Activated CD8-positive, alpha-beta memory T cell treated with anti-CD3 and anti-CD28 coated beads, Interleukin-2, amount 50 U/mL, for 4 hours (primary cell): ENCODE data around the gene AGA.
A peak's percentile ranks its signal among the peaks of the same experiment; 100 is the strongest.

ENCODE experiments used
- DNase-seq: peaks from one replicate; pipeline ENCODE4 v3.0.0-alpha.2; 2020

The AGA gene

DNA sequence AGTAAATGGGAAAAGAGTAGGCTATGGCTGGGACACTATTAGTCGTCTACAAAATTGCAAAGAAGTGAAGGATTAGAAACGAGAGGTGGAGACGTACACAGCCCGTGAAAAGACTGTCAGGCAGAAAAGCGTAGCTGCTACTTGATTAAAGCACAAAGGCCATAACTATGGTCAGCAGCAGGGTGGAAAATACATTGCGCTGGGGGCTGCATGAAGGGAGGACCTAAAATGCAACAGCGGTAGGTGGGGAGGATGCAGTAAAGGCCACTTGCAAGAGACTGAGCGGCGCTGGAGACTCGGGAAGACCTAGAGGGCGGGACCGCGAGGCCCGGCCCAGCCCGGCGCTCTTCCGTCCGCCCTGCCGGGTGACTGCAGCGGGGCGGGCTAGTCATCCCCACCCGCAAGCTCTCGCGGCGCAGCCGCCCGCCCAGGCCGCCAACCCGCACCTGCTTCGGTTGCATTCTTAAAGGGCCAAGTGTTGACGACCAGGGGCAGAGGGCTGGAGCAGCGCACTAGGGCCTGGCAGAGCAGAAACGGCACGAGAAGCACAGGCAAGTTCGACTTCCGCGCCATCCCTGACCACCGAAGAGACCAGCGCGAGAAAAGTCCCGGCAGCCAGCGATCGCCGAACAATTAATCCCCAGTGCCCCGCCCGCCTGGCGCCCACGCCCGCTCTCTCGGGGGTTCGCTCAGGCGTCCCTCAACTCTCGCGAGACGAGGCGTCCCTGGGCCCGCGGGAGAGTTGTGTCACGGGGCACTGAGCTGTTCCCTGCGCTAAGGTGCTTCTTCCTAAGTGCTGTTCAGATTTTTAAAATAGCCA, at the start of gene AGA:
AGA (minus strand) TSS at position 635 of the 820 bp plus-strand sequence; CDS start at position 573, 62 bp downstream.
- peak; percentile 98 for DNase-seq

DNA sequence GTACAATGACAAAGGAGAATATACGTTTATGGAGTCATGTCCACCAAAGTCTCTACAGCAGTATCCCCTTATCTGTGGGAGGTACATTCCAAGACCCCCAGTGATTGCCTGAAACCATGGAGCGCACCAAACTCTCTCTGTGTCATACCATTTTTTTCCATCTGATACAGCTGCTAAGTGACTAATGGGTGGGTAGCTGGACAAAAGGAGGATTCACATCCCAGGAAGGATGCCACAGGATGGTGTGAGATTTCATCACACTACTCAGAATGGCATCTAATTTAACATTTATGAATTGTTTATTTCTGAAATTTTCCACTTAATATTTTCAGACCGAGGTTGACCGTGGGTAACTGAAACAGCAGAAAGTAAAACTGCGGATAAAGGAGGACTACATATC, 49.8 kb upstream of the AGA start:
- DNase-seq: no peak

DNA sequence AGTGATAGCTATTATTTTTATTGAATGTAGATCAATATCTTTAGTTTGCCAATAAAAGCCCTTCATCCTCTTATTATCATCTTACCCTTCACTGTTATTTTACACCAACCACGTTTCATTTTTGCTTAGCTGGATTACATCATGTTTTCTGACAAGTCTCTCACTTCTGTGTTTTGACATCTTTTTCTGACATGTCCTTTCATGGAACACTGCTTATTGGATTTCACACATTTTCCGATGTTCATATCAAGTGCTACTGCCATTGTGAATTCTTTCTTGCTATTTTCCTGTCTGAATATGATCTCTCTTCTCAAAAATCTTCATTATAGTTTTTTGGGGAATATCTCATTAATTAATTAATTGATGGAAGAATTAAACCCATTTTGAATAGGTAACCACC, 48.5 kb upstream of the AGA start:
- DNase-seq: no peak

DNA sequence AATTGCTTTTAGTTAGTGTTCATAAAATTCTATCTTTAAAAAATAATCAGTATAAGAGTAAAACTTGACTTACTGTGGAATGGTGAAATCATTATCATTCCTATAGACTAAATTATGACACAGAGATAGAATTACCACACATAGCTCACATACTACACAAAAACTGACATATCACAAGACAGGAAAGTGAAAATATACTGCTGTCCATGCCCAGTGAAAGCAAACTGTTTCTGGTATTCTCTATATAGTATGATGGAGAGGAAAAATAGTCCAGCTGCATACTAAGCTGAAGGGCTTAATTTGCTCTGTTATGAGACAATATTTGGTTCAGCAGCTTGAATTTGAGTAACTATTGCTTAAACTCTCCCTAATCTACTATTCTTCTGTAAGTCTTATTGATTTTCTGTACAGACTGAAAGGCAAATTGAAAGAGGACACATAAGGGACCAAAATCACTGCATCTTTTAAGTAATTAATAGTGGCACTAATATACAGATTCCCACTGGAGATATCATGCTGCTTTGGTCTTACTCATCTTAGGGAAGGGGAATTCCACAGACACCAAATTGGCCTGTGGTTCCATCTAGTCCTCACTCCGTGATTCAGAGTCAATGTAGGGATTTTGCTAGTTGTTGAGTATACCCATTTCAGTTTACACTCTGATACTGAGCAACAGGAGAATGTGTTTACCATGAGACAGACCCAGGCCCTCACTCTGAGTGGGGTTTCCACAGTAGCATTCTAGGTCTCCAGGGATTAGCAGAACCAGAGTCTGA, 47.4 kb upstream of the AGA start:
- no peak for DNase-seq

DNA sequence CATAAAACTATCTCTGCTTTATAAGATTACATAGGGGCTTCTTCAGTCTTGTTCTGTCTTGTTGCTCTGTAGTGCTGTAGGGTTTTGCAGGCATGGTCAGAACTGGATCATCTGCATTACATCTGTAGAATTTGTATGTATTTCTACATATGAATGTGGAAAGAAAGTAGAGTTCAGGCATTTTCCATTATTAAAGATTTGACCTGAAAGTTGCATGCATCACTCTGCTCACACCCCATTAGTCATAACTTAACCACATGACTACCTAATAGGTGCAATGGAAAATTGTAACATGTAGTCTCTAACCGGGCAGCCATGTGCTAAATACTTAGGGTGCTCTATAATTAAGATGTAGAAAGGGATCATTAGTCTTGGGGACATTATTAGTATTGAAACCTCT, 45.7 kb upstream of the AGA start:
- DNase-seq: no peak

DNA sequence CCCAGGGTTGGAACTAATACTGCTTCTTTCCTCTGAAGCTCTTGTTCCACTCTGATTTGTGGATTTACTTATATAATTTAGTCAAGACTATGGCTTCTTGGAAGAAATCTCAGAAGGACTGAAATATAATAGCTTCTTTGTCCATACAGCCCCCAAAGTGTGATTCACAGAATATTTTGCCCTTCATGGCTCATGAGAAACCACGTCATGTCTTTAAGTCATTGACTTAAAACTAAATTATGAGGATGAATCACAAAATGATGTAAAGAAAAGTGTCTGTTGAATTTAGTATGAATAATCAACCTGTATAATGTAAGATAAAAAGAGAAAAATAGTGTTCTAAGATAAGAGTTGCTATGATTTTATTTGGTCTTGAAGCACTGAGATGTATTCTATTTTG, 43.3 kb upstream of the AGA start:
- no peak for DNase-seq

DNA sequence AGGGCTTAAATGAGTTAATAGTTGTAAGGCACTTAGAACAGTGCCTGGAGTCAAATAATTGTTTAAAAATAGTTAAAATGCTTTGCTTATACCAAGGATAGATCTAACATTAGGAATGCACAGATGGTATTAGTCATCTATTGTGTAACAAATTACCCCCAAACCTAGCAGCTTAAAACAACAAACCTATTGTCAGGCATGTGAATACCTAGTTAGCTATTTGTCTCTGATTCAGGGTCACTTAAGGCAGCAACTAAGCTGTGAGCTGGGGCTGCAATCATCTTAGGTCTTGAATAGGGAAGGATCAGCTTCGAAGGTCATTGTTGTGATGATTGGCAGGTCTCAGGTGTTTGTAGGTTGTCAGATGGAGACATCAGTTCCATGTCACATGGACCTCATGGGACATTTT, 42.4 kb upstream of the AGA start:
- no peak for DNase-seq

DNA sequence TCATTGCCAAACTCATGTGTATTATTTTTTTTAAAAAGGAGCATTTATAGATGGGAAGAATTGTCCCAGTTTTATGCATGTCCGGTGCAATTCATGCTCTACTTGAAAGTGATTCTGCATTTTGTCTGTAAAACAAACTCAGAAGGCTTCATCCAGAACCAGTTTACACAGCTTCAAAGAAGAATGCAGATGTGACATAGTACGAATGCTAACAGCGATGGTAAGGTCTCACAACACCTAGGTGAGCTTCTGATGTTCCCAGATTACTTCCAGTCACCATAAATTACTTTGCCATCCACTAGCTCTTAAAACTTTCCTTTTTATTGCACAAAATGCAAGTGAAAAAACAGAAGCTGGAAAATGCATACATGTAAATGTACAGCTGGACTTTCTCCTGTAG, 41.5 kb upstream of the AGA start:
- DNase-seq: no peak

DNA sequence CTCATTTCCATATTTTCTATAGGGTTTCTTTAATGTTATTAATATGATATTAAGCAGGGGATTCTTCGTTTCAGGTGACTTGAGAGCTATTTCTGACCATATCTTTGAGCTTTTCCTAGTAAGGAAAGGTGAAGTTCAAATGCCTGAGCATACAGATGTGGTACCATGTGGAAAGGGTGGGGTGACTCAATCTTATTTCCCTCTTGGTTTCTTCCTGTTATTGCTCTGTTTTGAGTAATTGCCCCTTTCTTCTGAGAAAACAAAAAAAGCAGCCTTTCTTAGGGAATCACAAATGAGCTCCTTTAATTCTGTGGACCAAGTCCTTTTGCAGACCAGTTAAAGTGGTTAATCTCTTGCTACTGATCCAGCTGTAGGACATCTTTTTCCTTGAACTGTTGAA, 41.0 kb upstream of the AGA start:
- no peak for DNase-seq

DNA sequence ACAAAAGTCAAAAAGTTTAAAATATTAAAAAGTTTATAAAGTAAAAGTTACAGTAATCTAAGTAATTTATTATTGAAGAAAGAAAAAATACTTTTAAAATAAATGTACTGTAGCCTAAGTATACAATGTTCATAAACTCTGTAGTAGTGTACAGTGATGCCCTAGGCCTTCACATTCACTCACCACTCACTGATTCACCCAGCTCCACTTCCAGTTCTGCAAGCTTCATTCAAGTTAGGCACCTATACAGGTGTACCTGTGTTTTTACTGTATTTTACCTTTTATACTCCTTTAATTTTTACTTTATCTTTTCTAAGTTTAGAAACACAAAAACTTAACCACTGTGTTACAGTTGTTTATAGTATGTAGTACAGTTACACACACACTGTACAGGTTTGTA, 40.1 kb upstream of the AGA start:
- no peak for DNase-seq

DNA sequence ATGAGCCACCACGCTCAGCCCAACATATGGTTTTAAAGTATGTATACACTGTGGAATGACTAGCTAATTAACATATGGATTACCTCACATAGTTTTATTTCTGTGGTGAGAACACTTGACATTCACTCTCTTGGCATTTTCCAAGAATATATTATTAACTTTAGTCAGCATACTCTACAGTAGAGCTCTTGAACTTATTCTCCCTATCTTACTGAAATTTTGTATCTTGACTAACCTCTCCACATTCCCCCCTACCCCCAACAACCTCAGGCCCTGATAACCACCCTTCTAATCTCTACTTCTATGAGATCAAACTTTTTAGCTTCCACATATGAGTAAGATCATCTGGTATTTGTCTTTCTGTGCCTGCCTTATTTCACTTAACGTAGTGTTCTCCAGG, 38.6 kb upstream of the AGA start:
- no peak for DNase-seq

DNA sequence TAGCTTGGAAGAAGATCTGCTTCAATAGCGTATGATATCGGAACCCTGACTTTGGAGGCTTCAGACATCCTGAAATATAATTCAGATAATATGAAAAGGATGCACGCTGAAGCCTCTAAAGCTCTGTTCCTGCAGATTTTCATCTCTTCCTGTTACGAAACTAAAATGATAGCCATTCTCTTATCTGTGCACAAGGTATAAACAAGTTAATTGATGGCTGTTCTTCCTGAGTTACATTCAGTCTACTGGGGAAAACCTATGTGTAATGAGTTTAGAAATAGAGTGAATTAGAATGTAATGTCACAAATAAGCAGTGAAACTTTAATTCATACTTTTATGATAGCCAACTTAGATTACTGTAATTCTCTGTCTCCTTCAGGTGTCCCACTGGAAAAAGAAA, 36.8 kb upstream of the AGA start:
- no peak for DNase-seq

DNA sequence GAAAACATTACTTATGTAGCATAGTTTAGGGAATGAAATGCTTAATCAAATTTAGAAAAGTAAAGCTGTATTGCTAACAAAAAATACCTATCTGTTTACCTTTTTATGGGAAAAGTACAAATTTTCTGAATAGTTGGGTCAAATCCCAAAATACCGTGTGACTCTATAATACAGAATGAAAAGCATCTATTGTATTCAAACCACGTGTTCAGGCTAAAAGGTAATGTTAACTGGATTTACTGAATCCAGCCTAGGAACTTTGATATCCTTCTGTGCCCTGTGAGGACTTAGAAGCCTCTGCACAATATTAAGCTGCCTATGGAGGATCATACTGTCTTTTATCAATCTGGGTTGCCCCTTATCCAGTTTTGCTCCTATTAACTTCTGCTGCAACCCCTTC, 36.3 kb upstream of the AGA start:
- DNase-seq: no peak

DNA sequence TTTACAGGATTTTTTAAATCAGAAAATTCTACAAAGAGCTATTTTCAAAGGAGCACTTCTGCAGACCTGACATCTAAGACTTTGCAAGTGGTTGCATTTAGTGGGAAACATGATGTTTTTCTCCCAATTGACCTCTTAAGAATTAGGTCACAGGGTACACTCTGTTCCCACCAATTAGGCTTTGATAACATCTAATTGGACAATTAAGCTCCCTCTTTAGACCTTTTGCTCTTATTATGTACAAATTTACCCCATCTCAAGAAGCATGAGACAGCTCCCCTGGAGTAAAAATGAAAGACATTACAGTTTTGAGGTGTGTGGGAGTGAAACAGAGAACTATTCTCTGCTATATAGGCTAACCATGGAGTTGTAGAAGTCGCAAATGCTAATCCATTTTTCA, 31.8 kb upstream of the AGA start:
- DNase-seq: no peak

DNA sequence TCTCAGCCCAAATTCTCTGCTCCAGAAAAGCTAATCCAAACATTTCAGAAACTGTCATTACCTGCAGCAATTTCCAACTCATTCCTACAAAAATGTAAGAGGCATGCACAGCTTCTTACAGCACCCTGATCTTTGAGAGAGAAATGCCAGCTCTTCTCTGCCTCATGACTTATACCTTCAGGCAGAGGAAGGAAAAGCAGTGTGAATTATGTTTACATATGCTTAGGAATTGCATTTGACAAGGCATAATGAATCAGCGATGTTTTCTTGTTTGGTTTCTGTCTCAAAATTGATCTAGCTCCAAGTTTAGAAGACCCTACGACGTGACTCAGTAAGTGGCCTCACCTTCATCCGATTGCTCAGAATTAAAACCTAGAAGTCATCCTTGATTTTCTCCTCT, 21.8 kb upstream of the AGA start:
- DNase-seq: no peak

DNA sequence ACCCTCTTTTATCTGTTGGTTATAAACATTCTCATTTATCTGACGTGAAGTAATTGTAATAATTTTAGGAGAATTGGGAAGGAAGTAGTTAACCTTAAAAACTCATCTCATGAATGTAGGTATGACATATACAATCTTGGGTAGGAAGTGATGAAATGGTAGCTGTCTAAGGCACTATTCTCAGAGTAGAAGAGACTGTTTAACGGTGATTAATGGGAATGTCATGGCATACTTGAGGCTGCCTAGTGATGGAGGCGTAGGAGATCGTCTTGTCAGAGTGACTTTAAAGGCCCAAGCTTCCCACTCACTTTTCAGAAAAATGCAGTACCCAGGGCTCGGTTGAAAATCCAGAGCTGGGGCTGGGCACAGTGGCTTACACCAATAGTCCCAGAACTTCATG, 19.4 kb upstream of the AGA start:
- no peak for DNase-seq

DNA sequence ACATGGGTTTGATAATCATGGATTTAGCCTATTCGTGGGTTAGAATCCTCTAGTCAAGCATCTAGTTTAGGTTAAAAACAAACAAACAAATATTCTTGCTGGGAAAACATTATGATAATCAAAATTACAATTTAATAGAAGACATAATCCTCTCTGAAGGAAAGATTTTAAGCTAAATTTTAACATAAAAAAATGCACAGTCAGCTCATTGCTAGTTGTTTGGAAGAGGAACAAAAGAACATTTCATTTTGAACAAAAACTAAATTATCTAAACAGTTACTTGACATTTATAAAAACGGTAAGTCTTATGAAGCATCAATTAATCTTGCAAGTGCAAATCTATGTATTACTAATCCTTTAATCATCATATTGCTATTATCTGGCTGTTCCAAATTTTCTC, 18.2 kb upstream of the AGA start:
- DNase-seq: no peak

DNA sequence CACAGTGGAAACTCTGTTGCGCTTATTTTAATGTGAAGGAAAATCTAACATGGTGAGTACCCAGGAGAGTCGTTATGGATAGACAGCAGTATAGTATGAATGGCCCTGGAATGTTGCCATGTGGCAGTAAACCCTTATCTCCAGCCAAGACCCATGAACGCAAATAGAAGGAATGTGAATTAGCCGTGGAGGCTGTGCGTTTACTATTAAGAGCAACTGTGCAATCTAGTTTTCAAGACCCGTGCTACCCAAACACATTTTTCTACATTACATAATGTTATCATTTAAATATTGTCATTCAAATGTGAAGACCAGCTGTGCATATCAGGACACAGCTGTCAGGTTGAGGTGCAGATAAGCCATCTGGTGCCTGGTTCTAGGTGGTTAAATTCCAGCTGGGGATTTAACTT, 13.3 kb upstream of the AGA start:
- no peak for DNase-seq

DNA sequence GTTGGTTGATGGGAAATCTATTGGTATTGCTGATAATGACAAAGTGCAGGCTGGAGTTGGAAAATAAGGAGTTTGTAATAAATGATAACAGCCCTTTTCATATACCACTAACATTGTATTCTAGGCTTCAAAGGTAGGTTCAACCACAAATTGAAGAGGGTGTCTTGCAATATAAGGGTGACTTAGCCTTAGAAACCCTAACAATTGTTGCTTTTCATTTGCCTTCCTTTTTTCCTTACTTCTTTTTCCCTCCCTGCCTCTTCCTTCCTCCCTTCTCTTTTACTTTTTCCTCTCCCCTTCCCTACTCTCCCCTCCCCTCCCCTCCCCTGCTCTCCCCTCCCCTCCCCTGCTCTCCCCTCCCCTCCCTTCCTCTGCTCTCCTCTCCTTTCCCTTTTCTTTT, 10.9 kb upstream of the AGA start:
- DNase-seq: no peak

DNA sequence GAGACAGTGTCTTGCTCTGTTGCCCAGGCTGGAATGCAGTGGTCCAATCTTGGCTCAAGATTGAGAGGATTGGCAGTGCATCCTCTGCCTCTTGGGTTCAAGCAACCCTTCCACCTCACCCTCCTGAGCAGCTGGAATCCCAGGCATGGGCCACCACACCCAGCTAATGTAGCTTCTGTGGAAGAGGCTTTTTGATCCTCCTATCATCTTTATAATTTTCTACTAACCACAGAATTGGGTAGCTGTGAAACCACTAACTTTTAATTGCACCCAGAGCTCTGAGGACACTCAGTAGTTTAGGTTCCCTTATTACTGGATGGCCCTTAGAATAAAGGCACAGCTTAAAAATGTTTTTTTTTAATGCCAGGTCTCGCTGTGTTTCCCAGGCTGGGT, 8.9 kb upstream of the AGA start:
- no peak for DNase-seq

DNA sequence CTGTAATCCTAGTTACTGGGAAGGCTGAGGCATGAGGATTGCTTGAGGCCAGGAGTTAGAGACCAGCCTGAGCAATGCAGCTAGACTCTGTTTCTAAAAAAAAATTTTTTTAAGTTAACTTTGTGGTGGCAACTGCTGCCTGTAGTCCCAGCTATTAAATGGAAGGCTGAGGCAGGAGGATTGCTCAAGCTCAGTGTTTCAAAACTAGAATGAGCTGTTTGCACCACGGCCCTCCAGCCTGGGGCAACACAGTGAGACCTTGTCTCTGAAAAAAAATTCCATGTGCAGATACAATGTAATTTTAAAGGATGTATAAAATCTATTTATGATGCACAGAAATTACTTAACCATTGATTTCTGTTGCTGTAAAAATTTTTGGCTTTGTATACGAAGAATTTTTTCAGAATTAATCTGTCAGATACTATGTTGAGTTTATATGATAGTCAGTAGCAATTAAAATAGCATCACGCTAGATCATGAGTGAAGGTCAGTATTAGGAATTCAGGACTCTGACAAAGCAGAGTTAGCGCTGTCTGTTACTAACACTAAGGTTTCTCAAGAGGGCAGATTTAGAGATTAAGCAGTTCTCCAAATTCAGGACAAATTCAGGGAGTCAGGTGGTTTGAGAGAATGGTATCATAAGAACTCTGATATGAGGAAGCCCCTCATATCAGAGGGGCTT, 8.3 kb upstream of the AGA start:
- no peak for DNase-seq

DNA sequence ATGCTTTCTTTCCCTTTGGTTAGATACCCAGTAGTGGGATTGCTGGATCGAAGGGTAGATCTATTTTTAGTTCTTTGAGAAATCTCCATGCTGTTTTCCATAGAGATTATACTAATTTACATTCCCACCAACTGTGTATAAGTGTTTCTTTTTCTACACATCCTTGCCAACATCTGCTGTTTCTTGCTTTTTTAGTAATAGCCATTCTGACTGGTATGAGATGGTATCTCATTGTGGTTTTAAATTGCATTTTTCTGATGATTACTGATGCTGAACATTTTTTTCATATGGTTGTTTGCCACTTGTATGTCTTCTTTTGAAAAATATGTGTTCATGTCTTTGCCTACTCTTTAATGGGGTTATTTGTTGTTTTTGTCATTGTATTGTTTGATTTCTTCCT, 6.6 kb upstream of the AGA start:
- no peak for DNase-seq

DNA sequence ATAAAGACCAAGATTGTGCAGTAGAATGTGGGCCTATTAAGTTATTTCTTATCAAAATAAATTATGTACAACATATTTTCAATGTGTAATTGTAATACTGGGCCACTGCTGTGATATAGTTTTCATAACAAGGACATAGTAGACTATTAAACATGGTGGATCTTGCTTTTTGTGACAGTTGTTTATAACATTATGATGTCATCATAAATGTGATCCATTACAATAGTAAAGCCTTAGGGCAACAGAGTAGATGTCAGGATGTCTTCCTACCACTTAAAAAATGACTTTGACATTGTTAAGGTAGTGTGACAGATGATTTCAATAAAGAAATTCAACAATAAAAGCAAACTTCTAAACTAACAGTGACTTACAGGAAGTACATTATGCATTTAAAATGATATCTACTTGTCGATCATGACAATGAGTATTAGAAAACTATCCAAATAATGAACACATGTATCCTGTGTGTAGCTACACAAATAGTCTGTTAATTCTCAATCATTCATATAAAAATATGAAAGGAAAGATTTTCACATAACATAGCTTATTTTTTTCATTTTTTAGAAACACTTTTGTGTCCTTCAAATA, 5.3 kb upstream of the AGA start:
- DNase-seq: no peak

DNA sequence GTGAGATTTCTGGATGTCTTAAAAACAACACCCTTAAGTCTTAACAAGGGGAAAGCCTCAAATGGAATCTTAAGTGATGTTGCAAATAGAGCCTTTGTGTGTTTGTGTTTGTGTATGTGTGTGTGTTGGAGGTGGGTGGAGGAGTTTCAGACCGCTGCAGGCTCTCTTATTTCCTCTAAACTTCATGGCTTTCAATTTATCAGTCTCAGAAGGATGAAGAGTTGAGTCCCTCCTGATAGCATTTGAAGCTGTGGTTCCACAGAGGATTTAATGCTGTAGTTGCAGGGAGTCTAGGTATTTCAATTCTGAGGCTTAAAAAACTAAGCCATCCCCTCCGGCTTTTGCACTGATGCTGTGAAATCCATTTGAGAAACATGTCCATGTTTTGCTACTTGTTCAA, 4.3 kb upstream of the AGA start:
- DNase-seq: no peak
